ENCODE measurements around the gene DHX58. TPM values are rescaled to one million over a fixed set of nuclear protein-coding genes. Genes with fewer than 3 reads are reported as not detected.

The DHX58 gene
- total and polyA plus RNA-seq, 4 donors: 4.0 to 21.9 (median 12.2) TPM

- TF ChIP-seq YY1 (IDR thresholded peaks at IDR 0.05): no peak
Measured at GRCh38 chr17:42061646-42062487, 50.6 kb downstream of the DHX58 start (continued).

GRCh38 chr17:42060231-42060630, 52.3 kb downstream of the DHX58 start:
- H3K9me3 ChIP-seq (ENCODE audit: control insufficient read depth in 4 of 4, low read length in 3 of 4): no peaks in the 10 kb centered on the region
- TF ChIP-seq FOXA1 (IDR thresholded peaks at IDR 0.05): no peak
- TF ChIP-seq ZBTB33 (IDR thresholded peaks at IDR 0.05): no peak
- TF ChIP-seq CTCF (IDR thresholded peaks at IDR 0.05; ENCODE audit: low read depth, low read length, missing input control): no peak
- TF ChIP-seq TAF1 (conservative IDR thresholded peaks at IDR 0.05): no peak
- no peak for TF ChIP-seq MAX (IDR thresholded peaks at IDR 0.05)
- no peak for TF ChIP-seq GABPA (IDR thresholded peaks at IDR 0.05 in 1 of 2, conservative IDR thresholded peaks at IDR 0.05 in 1 of 2)
- TF ChIP-seq RXRA (IDR thresholded peaks at IDR 0.05): no peak
- no peak for TF ChIP-seq EGR1 (IDR thresholded peaks at IDR 0.05; ENCODE audit: low read depth in 2 of 2)
- no peak for TF ChIP-seq REST (IDR thresholded peaks at IDR 0.05)
- no peak for TF ChIP-seq SP1 (IDR thresholded peaks at IDR 0.05)
- TF ChIP-seq HNF4G (IDR thresholded peaks at IDR 0.05): no peak
- TF ChIP-seq ATF3 (IDR thresholded peaks at IDR 0.05): no peak
- no peak for TF ChIP-seq YY1 (IDR thresholded peaks at IDR 0.05)
- no peak for TF ChIP-seq FOXA2 (IDR thresholded peaks at IDR 0.05)
- H3K4me1 ChIP-seq (ENCODE audit: control insufficient read depth in 4 of 4, insufficient read depth in 4 of 4, low read length in 3 of 4): no peaks in the 10 kb centered on the region

More at GRCh38 chr17:42060231-42060630, 52.3 kb downstream of the DHX58 start:
- H3K9ac ChIP-seq (ENCODE audit: low read depth in 1 of 2, low read length in 2 of 2): no peak overlapping the region
- H3K27ac ChIP-seq (ENCODE audit: low read depth in 1 of 2, low read length in 2 of 2): no peak overlapping the region
- no peak for DNase-seq (ENCODE audit: low spot score)
- H3K27me3 ChIP-seq (ENCODE audit: control insufficient read depth in 4 of 4, insufficient read depth in 4 of 4, low read length in 3 of 4): no peaks in the 10 kb centered on the region
- no peaks in the 10 kb centered on the region for H3K36me3 ChIP-seq (ENCODE audit: control insufficient read depth in 4 of 4, insufficient read depth in 3 of 4, low read depth in 1 of 4, low read length in 3 of 4)
- no peak overlapping the region for H3K4me3 ChIP-seq (ENCODE audit: low read depth in 1 of 3, low read length in 3 of 3)
- WGBS: 87% methylated on average over 4 of the region's 4 CpGs
